Erythroblast (primary cell): ENCODE data around the gene CDH13.

Experiments used
- DNase-seq, 2 experiments: peaks; one replicate each; lab custom pipeline; 2025; lab: John Stamatoyannopoulos, UW
- GATA1 ChIP-seq: IDR thresholded peaks from 2 replicates; pipeline ENCODE4 v1.6.1; 2011; ENCODE audit warnings: low read depth, mild to moderate bottlenecking, control low read depth, low read length, moderate library complexity
- POLR2A ChIP-seq: IDR thresholded peaks from 2 replicates; pipeline ENCODE4 v1.6.1; 2011; ENCODE audit warnings: mild to moderate bottlenecking, low read length

The CDH13 gene

GRCh38 chr16:82763371-82763770 is 136.6 kb downstream of the CDH13 start:
- DNase-seq, result no peak
- no peak for TF ChIP-seq GATA1
- TF ChIP-seq POLR2A, result no peak

- no peak for DNase-seq
- TF ChIP-seq POLR2A (no peak), GATA1 (no peak)
These were observed 140.4 kb downstream of the CDH13 start for GRCh38 chr16:82767198-82767597.

DNA sequence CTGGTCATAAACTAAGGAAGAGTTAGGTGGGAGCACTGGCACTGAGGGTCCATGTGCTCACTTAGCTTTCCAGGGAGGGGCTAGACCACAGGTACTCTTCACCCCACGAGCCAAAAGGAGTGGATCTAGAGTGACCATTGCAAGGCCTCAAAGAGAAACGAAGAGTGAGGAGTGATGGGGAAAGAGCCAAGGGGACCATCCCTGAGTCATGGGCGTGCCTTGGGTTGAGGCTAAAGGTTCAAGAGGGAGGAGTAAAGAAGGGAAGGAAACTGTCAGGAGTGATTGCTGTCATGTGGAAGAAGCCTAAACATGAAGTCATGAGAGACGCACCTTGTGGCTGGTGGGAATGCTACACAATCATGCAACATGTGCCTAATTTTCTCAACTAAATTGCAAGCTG is 141.0 kb downstream of the CDH13 start:
- no peak for TF ChIP-seq GATA1
- TF ChIP-seq POLR2A, result no peak
- no peak for DNase-seq

DNA sequence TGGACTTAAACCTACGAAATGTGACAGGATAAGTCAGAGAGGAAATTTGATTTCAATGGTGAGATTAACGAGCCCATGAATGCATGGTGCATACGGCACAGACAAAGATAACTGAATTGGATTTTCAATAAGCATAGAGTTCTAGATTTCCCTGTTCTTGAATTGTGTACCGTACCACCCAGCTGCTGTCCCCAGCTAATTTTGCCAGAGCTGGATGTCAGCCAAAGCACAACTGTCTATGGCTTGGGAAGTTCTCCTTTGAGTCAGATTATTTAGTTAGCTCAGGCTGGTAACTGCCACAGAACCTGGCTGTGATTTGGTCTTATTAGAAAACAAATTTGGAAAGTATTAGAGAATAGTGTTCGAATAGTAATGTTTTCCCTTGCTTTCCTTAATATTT is 143.1 kb downstream of the CDH13 start:
- DNase-seq, result no peak
- TF ChIP-seq POLR2A (no peak), GATA1 (no peak)

DNA sequence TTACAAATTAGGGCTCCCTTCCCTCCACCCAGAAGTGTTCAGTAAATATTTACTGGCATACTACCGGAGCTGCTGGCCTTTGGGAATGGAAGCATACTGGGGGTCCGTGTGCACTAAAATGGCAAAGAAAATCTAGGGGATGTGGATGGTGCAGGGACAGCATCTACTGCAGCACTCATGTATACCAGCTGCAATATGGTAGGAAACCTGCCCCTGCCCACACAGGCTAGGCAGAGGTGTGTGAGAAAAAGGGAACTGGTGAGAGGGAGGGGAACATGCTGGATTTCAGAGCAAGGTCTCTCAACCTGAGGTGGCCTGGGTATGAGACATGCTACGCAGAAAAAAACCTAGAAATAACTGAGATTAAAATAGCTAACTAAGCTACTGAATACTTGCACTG is 145.4 kb downstream of the CDH13 start:
- DNase-seq, result no peak
- TF ChIP-seq GATA1 (no peak), POLR2A (no peak)

DNA sequence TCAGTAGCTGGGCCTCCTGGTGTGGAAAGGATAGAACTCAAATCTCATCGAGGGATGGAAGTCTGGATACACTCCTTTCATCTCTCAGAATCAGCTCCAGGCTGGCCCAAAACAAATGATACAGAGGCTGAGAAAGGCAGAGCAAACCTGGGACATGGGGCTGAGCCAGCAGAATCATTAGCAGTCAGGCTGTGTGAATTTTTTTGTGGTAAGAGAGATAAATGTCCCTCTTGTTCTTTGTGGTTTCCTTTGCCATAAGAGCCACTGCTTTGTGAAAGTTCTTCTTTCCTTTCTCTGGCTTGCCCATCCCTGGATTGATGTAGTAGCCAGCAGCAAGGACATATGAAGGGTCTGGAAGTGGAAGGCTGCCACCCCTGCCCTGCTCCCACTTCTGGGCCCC is 146.2 kb downstream of the CDH13 start:
- no peak for DNase-seq
- TF ChIP-seq GATA1 (no peak), POLR2A (no peak)

- DNase-seq, result no peak
- TF ChIP-seq POLR2A (no peak), GATA1 (no peak)
These were observed 149.8 kb downstream of the CDH13 start for GRCh38 chr16:82776470-82777146.

GRCh38 chr16:82782715-82783251 is 156.0 kb downstream of the CDH13 start:
- TF ChIP-seq GATA1 (no peak), POLR2A (no peak)
- no peak for DNase-seq

GRCh38 chr16:82783933-82784572 is 157.3 kb downstream of the CDH13 start:
- TF ChIP-seq GATA1 (no peak), POLR2A (no peak)

GRCh38 chr16:82784573-82784968 is 157.8 kb downstream of the CDH13 start:
- TF ChIP-seq GATA1 (no peak), POLR2A (no peak)
- DNase-seq, result no peak

More at GRCh38 chr16:82783933-82784572, 157.3 kb downstream of the CDH13 start:
- no peak for DNase-seq

DNA sequence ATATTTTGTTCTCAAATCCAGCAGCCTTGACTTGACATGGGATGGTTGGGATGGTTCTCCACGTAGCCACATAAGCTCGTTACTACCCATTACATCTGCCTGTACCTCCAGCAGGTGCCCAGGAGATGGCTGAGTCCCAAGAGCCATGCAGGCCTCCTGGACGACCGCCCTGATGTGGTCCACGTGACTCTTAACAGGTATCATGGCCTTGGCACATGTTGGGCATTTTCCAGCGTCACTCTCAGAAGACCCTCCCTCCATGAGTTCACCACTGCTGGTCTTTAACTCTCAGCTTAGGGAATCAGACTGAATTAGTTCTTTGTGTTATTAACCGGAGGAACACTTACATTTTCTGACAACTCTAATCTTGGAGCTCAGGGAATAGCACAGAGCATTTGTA is 161.5 kb downstream of the CDH13 start:
- TF ChIP-seq POLR2A, result no peak
- TF ChIP-seq GATA1, result no peak
- DNase-seq, result no peak

- DNase-seq, result no peak
- no peak for TF ChIP-seq POLR2A
- no peak for TF ChIP-seq GATA1
These were observed 162.2 kb downstream of the CDH13 start for GRCh38 chr16:82788919-82789318.

- no peak for TF ChIP-seq POLR2A
- no peak for TF ChIP-seq GATA1
These were observed 165.9 kb downstream of the CDH13 start for GRCh38 chr16:82792693-82793092.

GRCh38 chr16:82793528-82794245 is 166.9 kb downstream of the CDH13 start:
- no peak for DNase-seq
- no peak for TF ChIP-seq POLR2A
- no peak for TF ChIP-seq GATA1

More at GRCh38 chr16:82792693-82793092, 165.9 kb downstream of the CDH13 start:
- no peak for DNase-seq
